Ishikawa (cell line): ENCODE data around the gene MBLAC2.

Source experiments
- CREB1 ChIP-seq: IDR thresholded peaks from 2 replicates; pipeline ENCODE4 v1.6.1; 2012; ENCODE audit warnings: low read depth
- EP300 ChIP-seq: IDR thresholded peaks from 2 replicates; pipeline ENCODE4 v1.6.1; 2012; ENCODE audit warnings: borderline replicate concordance
- FOXM1 ChIP-seq: IDR thresholded peaks from 2 replicates; pipeline ENCODE4 v1.6.1; 2012; ENCODE audit warnings: low read depth, borderline replicate concordance
- MAX ChIP-seq: IDR thresholded peaks from 2 replicates; pipeline ENCODE4 v1.6.1; 2012
- NFIC ChIP-seq: IDR thresholded peaks from 2 replicates; pipeline ENCODE4 v1.6.1; 2012
- RAD21 ChIP-seq: IDR thresholded peaks from 2 replicates; pipeline ENCODE4 v1.6.1; 2012; ENCODE audit warnings: low read depth
- REST ChIP-seq: IDR thresholded peaks from 2 replicates; pipeline ENCODE4 v1.6.1; 2012; ENCODE audit warnings: low read depth, mild to moderate bottlenecking
- TAF1 ChIP-seq: IDR thresholded peaks from 2 replicates; pipeline ENCODE4 v1.6.1; 2012; ENCODE audit warnings: low read depth, mild to moderate bottlenecking
- TEAD4 ChIP-seq: IDR thresholded peaks from 2 replicates; pipeline ENCODE4 v1.6.1; 2012
- YY1 ChIP-seq: IDR thresholded peaks from 2 replicates; pipeline ENCODE4 v1.6.1; 2012; ENCODE audit warnings: low read depth

DNA sequence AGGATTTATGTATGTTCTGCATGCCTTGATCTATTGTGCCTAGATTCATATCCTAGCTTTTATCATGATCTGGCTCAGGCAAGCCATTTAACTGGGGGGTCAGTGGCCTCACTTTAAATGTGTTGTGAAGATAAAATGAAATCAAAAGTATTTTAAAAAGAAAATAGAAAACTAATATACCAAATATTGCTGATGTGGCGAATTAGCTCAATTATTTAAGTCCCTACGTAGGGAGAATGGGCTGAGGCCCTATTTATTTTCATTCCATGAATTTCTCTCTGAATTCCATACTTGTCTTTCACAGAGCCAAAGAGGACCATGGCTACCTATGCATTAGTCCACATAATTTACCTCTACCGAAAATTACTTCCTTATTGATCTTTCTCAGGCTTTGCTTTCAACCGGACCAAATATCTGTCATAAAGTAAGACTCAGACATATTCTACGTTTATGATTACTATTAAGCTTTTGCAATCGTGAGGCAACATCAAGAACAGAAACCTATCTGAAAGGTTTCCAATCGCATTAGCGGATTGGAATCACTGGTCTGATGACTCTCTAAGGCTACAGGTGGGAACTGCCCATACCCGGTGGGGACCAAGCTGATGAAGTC is 1.7 kb downstream of the MBLAC2 start:
- no peak for TF ChIP-seq FOXM1
- no peak for TF ChIP-seq CREB1
- no peak for TF ChIP-seq TAF1
- TF ChIP-seq RAD21: no peak
- TF ChIP-seq MAX: no peak
- no peak; the same call in 1 of the 2 replicates for TF ChIP-seq YY1
- no peak for TF ChIP-seq REST
- TF ChIP-seq EP300: no peak
- no peak for TF ChIP-seq TEAD4
- no peak for TF ChIP-seq NFIC
